HG03196 (cell line): ENCODE results near the gene DLL4.
A peak's percentile ranks its signal among the peaks of the same experiment; 100 is the strongest.
"Not testable (repeated sequence)": the region's sequence is repeated elsewhere in the genome, so short reads cannot be mapped to it uniquely, and the experiment has no call there.

Source experiments
- ATAC-seq: cut with Tn5 transposase; IDR thresholded peaks from one replicate; pipeline ENCODE4 v1.9.1; 2021; ENCODE audit not compliant: unreplicated experiment

Gene DLL4

GRCh38 chr15:40941528-40942336 is 12.6 kb downstream of the DLL4 start:
- ATAC-seq = peak; percentile 62

DNA sequence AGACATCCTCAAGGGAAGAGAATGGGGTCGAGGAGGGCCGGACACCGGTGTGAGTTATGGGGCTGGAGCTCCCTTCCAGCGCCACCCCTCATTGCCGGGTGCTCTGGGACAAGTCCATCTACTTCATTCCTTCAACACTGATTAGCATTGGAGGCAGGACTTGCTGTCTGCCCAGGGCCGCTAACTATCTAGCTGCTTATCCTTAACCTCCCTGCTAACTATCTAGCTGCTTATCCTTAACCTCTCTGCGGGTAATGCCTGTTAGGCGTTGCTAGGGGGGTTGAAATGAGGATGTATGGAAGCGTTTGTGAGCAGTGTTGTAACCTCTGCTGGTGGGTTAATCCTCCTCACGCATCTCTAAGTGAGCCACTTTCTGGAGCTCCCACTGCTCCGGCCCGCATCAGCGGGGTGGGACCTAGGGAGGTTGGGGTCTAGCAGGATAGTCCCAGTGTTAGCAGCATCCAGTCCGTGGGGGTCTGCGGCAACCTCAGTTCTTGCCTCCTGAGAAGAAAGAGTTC is 13.3 kb downstream of the DLL4 start:
- no peak for ATAC-seq

- no peak for ATAC-seq
These were observed 13.7 kb downstream of the DLL4 start for GRCh38 chr15:40942878-40943277.

DNA sequence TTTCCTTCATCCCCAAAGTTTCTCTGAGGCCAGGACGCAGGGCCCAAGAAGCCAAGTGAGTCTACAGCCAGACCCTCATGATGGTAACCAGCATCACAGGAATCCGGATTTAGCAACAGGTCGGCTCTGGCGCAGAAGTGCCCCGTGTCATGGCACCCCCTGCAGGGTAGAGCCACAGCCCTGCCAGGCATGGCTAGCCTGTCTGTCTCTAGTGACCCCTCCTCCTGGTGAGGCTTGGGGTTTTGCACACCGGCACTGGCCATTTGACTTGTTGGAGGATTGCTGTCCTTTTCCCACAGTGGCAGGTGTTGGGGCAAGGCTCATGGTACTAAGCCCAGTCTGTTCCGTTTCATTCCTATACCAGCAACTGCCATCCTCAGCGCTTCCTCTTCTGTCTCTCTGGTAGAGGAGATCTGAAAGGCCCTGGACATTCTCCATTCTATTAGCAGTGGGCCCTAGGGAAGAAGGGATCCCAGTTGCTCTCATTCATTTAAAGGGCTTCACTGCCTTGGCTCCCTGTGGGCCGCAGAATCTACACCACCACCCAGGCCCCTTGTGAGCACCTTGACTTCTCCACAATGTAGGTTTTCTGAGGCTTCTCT is 14.7 kb downstream of the DLL4 start:
- ATAC-seq = no peak

DNA sequence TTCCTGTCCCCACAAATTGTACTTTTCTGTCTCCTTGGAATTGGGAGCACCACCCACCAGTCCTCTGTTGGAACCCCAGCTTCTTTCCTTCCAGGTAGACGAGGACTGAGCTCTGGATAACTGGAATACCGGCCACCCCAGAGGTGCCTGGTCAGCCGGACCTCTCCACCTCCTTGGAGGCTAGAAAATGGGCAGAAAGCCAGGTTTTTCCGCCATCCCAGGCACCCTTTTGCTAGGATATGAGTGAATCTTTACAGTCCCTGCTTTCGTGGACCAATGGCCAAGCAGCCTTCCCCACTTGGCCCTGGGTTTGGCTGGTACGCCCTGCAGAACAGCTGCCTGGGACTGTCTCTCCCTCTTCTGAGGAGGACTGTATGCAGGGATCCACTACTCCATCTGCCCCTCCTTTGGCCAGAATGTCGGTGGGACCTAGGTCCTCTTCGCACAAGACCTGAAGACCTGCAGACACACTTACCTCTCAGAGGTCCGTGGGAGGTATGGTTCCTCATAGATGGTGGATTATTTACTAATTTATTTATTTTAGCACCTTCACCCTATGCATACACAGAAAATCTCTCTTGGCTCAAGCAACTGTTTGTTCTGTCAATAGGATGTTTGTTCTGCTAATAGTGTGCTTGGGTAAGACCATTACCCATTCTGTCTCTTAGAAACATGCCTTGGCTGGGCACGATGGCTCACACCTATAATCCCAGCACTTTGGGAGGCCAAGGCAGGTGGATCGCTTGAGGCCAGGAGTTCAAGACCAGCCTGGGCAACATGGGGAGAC is 15.6 kb downstream of the DLL4 start:
- ATAC-seq = no peak

DNA sequence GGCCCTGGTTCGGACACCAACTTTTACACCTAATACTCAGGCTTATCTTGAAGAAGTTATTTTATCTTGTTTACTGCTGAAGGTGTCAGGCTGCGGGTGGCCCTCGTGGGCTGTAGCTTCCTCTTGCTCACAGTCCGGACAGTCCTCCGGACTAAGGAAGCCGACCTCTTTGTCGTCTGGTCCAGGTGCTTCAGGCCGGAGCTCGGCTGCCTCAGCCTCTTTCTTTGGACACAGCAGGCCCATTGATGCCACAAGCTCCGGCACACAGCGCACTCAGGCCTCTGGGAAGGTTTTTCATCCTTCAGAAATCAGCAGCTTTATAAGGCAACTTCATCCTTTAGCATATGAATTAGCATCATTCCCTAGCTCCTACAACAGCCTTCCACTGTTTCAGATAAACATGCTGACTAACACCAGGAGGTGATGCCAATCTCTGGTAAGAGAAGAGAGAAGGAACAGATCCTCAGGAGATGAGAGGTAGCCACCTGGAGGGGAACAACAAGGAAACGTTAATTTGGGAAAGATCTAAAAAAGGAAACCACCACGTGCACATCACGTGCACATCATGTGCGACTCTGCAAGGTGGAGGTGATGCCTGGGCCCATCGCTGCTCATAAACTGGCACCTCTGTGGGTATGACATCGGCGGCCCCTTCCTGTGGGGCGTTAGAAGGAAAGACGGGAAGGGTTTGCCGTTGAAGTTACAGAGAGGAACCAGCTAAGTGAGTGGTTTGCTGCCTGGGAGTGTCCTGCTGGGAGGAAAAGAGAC is 19.8 kb downstream of the DLL4 start:
- ATAC-seq = no peak

DNA sequence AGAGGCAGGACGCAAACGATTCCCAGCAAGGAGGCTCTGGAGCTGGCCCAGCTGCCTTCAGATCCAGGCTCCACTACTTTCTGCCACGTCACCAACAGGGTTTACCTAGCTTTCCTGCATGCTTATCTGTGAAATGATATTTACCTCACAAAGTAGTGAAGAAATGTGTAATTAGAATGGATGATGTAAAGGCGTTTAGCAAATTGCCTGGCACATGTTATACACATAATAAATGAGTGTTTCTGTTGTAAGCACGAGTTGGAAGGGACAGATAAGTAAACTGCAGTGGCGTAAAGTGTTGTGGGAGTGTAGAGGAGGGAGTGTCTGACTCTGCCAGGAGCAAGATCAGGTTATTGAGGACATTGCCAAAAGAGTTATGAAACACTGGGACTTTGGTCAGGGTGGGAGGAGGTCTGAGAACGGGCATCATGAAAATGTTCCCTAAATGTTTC is 20.6 kb downstream of the DLL4 start:
- ATAC-seq = no peak

- ATAC-seq = no peak
These were observed 22.6 kb downstream of the DLL4 start for GRCh38 chr15:40951764-40952163.

DNA sequence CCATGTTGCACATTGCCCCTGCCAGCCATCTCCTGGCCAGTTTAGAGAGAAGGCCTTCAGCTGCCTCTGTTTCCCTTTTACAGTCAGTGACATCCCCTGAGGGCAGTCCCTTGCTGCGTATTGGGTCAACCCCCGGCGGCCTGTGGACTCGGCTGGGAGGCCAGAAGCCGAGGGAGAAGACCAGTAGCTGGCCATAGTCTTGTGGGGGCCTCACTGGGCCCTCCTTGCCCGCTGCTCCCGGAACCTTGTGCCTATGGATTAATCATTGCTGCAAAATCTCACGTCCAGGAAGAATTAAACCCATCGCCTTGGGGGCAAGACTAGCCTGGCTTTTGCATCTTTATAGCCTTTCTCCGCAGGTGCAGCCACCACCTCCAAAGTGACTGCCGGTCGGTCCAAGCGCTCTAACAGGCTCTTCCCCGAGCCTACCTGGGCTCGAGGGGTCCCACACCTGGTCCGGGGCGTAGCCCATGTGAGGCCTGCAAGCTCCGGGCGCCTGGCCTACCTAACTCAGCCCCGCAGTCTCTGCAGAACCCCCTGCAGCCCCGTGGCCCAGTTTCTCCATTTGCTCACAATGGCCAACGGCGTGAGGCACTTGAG is 23.3 kb downstream of the DLL4 start:
- ATAC-seq = no peak

GRCh38 chr15:40952901-40953712 is 24.0 kb downstream of the DLL4 start, which contains the start of gene CHAC1:
CHAC1 (plus strand) TSS chr15:40953471; CDS start chr15:40953584, 113 bp downstream.
- peak; percentile 80 for ATAC-seq

DNA sequence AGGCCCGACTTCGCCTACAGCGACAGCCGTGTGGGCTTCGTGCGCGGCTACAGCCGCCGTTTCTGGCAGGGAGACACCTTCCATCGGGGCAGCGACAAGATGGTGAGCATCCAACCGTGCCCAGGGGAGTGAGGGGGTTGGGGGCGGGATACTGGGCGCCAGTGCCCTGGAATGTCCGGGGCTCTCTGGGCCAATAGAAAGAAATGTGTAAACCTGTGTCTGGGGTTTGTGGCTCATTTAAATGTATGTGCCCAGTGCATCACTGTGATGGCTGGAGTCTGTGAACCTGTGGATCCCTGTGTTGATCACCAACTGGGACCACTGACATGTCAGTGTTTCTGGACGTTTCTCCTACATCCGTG is 24.6 kb downstream of the DLL4 start:
- ATAC-seq = no peak

DNA sequence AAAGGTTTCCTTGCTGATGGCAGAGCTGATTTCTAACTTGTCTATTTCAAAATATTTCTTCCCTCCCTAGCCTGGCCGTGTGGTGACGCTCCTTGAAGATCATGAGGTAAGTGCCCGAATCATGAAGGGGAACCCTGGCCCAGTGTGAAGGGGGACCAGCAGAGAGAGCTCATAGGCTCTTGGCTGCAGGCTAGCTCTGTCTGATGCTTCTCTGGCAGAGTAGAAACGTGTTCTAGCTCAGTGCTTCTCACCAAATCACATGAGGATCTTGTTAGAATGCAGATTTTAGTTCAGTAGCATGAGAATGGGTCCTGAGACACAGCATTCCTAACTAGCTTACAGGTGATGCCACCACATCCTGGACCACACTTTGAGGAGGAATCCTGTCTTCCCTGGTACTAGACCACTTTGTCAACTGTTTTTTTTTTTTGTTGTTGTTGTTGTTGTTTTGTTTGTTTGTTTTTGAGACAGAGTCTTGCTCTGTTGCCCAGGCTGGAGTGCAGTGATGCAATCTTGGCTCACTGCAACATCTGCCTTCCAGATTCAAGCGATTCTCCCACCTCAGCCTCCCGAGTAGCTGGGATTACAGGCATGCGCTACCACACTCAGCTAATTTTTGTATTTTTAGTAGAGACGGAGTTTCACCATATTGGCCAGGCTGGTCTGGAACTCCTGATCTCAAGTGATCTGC is 25.2 kb downstream of the DLL4 start:
- ATAC-seq = not testable (repeated sequence)

DNA sequence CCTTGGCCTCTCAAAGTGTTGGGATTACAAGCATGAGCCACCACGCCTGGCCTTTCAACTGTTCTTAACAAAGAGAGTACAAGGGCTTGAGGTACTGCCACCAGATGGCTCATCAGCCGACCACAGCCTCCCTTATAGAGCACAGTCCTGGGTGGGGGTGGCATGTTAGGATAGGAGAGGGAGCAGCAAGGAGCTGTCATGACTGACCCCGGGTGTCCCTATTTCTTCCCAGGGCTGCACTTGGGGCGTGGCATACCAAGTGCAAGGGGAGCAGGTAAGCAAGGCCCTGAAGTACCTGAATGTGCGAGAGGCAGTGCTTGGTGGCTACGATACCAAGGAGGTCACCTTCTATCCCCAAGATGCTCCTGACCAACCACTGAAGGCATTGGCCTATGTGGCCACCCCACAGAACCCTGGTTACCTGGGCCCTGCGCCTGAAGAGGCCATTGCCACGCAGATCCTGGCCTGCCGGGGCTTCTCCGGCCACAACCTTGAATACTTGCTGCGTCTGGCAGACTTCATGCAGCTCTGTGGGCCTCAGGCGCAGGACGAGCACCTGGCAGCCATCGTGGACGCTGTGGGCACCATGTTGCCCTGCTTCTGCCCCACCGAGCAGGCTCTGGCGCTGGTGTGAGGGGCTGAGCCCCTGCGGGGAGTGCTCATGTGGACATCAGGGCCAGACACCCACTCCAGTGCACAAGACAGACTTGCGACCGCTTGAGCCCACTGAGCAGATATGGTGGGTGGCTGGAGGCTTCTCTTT is 26.2 kb downstream of the DLL4 start:
- ATAC-seq = no peak

DNA sequence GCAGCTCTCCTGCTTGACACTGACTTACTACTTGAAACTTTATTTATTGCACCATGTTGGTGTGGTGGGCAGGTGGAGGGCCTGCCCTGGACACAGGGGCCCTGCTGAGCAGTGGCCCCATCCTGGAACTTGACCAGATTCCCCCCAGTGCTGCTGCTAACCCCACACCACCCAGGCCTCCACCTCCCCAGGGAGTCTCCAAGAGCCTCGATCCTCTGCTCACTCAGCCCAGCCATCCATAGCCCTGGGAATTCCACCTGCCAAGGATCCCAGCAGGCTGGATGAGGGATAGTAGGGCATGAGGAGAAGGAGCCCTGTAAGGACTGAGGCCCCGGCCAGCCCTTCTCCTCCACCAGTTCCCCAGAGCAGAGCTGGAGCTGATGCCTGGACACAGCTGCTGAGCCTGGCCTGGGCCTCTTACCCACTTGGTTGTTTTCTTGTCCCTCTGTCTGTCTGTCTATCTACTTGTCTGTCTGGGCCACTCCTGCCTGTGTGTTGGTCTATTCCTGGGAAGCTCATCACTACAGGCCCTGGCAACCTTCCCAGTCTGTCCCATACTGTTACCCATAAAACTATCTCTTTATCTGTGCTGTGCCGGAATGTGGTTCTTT is 26.9 kb downstream of the DLL4 start:
- no peak for ATAC-seq

DNA sequence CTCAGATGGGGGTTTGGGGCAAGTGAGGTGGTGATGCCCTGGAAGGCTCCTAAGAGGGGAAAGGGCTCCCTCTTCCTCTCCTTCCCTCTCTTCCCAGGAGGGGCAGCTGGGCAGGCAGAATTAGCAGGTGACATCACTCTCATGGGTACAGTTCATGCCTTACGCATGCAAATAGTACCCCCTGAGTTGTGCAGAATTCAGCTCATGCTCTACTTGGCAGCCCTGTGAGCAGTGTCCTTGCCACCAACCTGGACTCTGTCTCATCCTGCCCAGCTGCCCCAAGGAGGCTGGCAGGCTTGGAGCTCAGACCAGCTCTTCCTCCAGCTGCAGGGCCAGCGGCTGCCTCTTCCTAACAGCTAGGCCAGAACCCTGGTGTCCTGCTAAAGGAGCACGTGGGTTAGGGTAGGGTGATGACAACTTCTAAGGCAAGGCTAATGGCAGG is 27.4 kb downstream of the DLL4 start:
- ATAC-seq = no peak

- no peak for ATAC-seq
These were observed 28.0 kb downstream of the DLL4 start for GRCh38 chr15:40957041-40957555.

DNA sequence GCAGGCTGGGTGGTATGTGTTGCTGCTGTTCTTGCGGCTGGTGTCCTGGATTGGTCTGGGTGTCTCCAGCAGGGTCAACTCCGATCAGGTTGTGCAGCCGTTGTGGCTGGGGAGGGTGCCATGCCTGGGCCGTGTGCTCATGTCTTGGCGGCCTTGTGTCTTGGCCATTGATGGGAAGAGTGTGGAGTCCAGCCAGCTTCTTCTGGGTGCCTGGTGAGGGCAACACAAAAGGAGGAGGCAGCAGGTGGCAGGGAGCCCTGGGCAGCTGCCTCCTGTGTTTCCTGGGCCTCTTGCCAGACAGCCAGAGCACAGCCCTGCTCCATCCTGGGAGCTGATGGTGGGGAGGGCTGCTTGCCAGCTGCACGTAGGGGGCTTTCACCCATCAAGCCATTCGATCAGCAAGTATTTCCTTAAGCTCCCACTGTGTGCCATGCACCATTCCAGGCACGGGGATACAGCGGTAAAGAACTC is 28.5 kb downstream of the DLL4 start:
- no peak for ATAC-seq
